ENCODE results near the gene MARCHF10.
"Not testable (repeated sequence)": the region's sequence is repeated elsewhere in the genome, so short reads cannot be mapped to it uniquely, and the experiment has no call there.

Gene MARCHF10, protein sequence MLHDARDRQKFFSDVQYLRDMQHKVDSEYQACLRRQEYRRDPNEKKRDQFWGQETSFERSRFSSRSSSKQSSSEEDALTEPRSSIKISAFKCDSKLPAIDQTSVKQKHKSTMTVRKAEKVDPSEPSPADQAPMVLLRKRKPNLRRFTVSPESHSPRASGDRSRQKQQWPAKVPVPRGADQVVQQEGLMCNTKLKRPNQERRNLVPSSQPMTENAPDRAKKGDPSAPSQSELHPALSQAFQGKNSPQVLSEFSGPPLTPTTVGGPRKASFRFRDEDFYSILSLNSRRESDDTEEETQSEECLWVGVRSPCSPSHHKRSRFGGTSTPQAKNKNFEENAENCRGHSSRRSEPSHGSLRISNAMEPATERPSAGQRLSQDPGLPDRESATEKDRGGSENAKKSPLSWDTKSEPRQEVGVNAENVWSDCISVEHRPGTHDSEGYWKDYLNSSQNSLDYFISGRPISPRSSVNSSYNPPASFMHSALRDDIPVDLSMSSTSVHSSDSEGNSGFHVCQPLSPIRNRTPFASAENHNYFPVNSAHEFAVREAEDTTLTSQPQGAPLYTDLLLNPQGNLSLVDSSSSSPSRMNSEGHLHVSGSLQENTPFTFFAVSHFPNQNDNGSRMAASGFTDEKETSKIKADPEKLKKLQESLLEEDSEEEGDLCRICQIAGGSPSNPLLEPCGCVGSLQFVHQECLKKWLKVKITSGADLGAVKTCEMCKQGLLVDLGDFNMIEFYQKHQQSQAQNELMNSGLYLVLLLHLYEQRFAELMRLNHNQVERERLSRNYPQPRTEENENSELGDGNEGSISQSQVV
- total RNA-seq = 0 to 0.07 (median 0) reads per million in 18 experiments

DNA sequence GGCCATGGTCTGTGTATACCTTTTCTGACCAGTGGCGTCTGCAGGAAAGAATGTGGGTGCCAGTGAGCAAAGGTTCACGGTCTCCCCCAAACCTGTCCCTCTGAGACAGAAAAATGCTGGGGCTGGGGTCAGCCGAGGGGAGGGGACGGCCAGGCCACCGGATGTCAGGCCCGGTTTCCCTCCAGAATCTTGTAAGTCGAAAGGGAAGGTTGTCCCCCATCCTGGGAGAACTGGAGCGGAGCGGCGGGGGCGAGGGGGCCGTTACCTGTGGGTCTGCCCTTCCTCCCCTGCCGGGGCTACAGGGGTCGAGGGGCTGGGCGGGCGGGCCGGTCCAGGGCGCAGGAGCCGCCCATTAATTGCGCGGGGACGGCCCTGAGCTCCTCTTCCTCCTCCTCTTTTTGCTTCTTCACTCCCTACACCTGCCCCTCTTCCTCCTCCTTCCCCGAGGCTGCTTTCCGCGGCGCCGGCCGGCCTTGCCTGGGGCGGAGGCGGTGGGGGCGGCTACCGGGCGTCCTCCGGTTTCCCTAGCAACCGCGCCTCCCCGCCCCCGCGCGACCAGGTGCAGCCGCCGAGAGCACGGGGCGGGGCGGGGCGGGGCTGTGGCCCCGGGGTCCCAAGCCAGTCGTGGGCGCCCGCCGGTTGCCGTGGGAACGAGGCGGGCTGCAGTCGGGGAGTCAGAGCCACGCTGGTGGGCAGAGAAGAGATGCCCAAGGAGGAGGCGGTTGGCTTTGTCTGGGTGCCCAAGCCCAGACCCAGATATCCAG, at the start of gene MARCHF10:
Gene MARCHF10, minus strand, starts transcription at position 503 of the 764 bp plus-strand sequence. CDS start 6,579 bp downstream, outside the sequence.
- DNase-seq = no peak

DNA sequence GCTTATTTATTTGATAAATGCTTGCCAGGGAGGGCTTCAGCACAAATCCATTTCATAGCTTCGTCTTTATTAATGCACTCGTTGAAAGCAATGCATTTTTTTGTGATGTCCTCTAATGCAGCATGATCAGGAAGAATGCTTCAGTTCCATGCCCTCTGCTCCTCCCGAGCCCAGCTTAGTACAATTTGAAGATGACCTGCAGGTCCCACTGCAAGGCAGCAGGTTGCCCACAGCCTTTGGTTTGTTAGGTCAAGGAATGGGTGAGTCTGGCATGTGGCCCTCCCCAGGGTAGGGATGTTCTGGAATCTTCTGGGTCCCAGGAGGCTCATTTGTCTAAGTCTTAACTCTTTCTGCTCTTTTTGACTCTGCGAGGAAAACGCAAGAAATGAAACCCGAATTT, 49.4 kb upstream of the MARCHF10 start:
- DNase-seq = no peak

DNA sequence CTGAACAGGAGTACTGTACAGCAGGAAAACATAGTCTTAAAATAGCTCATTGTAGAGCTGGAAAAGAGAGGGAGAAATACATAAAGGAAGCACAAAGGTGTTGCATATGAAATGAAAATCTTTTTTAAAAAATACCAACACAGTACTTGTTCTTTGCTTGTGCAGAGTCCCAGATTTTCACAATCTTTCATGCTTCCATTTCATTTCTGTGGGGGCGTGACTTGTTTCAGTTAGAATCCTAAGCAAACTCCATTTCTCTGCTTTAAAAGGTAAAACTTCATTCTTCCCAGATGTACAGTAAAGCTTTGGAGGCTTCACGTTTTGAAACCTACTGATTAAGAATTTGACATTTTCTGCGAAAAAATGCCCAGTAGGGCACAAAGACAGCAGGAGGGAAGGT, 48.5 kb upstream of the MARCHF10 start:
- DNase-seq = no peak

DNA sequence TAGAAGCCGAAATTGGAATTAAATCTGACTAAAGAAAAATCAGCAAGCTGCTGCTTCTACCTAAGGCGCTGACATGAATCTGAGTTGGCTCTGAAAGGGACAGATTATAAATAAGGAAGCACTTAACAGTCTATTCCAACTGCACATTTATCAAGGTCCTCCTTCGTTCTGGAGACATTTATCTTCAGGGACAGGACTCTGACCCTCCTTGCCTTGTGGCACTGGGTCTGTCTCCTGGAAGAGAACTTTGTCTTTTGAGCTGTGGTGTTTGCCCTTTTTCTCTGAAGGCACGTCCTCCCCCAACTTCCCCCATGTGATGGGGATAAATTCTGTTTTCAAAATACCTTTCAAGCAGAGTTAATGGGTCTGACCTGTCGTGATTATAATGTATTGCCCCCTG, 47.0 kb upstream of the MARCHF10 start:
- DNase-seq = no peak

DNA sequence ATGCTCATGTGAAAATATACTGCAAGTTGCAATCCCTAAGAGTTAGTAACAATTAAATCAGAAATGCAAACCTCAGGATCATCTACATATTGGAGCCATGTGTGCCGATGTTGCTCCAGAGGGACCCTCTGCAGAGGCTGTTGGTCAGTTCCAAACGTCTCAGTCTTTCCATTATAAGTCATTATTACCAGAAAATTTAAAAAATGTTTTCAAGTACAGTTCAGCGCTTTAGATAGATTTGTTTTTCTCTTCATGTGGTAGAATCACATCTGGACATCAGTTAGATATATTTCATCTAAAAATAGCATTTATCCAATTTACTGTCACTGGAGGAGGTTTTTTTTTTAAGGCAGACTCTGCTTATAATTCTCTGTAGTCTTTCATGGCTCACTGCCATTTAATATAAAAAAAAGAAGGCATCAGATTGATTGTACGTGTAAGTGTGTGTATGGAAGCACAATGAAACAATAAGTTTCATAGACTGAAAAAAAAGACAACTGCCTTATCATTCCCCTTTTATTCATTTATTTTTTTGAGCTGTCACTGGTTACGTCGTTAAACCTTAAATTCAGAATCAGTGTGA, 46.1 kb upstream of the MARCHF10 start:
- no peak for DNase-seq

DNA sequence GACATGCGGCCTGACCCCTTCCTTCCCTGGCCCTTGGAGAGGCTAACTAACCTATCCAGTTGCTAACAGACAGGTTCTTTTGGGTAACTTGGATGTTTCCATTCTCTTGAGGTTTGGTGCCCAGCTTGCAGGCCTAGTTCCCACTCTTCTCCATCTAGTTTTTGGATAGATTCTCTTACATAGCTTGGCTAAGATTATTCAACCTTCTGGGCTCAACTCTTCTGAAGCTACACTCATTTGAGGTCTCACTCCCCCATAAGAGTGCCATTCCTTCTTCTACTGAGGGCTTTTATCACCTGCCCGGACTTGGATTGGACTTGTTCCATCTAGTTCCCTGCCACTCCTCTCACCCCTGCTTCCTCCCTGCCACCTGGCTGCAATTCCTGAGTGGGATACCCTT, 44.1 kb upstream of the MARCHF10 start:
- no peak for DNase-seq

DNA sequence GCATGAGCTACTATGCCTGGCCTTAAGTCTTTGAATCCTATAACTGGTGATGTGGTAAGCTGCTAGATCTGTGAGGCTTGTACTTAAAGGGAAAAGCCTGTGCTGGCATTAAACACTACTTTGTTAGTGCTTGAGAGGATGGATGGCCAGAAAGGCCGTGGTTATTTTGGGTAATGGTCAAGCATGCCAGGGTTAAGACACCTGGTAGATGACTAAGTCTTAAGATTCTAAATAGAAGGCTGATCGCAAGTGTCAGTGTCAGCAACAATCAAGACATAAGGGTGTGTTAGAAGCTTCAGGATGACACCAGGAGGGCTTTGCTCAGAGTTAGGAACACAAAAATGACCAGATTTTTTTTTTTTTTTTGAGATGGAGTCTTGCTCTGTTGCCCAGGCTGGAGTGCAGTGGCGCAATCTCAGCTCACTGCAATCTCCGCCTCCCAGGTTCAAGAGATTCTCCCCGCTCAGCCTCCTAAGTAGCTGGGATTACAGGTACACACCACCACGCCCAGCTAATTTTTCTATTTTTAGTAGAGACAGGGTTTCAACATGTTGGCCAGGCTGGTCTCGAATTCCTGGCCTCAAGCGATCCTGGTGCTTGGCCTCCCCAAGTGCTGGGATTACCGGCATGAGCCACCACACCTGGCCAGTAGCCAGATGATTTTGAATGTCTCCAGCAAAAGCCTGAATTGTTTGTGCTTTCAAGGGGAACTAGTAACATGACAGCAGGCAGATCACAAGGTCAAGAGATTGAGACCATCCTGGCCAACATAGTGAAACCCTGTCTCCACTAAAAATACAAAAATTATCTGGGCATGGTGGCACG, 41.7 kb upstream of the MARCHF10 start:
- DNase-seq = not testable (repeated sequence)

DNA sequence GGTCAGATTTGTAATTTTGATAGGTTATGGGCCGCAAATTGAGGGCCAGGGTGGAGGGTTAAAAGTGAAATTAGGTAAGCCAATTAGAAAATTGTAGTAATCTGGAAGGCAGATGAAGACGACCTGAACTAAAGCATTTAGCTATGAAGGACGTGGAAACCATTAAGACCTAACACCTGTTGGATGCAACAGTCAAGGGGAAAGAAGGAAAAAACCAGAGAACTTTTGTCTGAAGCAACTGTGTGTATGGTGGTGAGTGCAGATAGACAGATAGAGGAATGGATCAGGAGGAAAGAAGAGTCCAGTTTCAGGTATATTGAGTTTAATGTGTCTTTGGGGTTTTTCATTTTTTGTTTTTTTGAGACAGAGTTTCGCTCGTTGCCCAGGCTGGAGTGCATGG, 40.2 kb upstream of the MARCHF10 start:
- DNase-seq = no peak

DNA sequence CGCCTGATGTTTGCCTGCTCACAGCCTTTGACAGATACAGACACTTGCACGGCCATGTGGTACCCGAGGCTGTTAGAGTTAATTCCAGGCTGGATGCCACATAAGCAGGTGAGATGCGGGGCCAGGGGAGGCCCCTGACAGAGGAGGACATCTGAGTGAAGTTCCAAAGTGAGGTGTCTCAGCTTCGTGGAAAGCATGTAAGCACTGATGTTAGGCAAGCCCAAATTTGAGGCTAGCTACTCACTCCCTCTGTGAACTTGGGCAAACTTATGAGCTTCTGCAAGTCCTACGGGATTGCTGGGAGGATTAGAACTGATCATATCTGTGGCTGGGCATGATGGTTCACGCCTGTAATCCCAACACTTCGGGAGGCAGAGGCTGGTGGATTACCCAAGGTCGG, 39.3 kb upstream of the MARCHF10 start:
- no peak for DNase-seq

DNA sequence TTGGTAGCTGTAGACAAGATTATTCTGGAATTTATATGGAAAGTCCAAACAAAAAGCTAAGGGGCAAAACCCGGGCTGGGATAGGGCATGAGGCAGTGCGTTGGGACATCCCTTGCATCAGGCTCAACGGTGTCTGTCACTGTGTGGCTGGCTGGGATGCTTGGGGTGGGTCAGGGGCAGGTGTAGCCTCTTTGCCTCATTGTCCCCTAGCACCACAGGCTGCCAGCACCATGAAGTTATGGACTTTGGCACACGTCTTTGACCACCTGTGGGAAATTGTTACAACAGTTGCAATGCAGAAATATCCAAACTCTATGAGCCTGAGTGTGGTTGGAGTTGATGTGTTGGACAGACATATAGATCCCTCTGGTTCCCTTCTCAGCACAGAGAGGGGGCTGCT, 32.8 kb upstream of the MARCHF10 start:
- no peak for DNase-seq

DNA sequence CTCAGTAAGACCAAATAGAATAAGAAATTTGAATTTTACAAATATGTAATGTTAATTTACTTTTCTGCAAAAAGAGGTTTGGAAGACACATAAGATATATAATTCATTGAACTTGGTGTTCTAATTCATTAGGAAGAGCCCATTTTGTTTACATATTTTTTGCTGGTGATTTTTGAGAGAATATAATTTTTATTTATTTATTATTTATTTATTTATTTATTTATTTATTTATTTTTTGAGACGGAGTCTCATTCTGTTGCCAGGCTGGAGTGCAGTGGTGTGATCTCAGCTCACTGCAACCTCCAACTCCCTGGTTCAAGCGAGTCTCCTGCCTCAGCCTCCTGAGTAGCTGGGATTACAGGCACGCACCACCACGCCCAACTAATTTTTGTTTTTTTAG, 25.7 kb upstream of the MARCHF10 start:
- DNase-seq = not testable (repeated sequence)

DNA sequence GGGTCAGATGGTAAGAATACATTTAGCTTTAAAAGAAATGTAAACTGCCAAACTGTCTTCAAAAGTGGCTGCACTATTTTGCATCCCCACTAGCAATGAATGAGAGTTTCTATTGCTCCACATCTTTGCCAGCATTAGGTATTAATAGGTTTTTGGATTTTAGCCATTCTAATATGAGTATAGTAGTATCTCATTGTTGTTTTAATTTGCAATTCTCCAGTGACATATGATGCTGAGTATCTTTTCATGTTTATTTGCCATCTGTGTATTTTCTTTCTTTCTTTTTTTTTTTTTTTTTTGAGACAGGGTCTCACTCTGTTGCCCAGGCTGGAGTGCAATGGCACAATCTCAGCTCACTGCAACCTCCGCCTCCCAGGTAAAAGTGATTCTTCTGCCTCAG, 24.3 kb upstream of the MARCHF10 start:
- no peak for DNase-seq

DNA sequence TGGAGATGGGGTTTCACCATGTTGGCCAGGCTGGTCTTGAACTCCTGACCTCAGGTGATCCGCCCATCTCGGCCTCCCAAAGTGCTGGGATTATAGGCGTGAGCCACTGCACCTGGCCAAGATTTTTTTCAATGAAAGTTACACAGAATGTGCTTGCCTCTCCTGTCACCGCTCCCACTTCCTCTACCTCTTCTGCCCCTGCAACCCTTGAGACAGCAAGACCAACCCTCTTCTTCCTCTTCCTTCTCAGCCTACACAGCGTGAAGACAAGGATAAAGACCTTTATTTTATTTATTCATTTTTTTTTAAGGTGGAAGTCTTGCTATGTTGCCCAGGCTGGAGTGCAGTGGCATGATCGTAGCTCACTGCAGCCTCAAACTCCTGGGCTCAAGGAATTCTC, 23.0 kb upstream of the MARCHF10 start:
- DNase-seq = peak; percentile 52 to 54

DNA sequence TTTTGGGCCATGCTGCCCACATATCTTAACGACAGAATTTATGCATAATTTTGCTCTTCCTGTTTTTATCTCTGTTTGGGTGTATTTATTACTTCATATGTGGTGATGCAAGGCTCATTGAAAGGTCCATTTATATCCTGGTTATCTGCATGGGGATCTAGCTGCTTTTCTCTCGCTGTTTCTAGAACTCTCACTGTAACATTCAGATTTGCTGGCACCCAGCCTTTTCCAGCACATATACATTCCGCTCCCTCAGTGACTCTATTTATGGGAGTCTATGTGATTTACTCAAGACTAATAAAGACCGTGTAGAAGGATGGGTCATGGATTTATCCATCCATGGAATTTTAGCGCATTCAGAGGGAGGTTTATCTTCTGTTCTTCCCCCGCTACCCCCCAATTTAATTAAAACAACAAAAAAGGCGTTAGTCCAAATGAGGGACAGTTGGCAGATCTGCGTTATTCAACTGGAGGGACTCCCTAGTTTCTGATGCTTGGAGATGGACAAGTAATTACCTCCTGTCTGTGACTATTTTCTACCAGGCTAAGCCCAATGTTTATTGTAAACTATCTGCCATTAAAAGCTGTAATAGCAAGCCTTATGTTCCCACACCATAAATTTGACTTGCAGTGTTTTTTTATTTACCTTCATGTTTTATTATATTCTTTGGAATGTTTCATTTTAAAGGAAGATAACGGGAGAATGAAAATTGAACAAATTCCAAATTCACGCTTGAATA, 19.8 kb upstream of the MARCHF10 start:
- DNase-seq = peak; percentile 70 to 92

DNA sequence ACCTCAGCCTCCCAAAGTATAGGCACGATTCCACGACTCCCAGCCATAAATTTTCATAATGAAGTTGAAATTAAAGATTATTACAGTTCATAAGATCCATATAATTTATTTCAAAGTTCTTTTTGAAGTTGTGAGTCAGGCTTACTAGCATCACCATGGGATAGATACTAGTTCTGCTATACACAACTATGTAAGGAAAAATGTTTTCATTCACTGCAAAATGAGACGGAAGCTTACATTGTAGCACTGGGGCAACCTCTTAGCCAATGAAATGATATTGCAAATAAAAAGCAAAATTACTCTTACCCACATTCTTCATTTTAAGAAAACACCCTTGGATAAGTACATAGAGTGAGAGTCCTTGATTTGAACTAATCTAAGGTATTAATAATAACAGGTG, 18.8 kb upstream of the MARCHF10 start:
- peak in 1 of 2 donors; percentile 31 for DNase-seq

DNA sequence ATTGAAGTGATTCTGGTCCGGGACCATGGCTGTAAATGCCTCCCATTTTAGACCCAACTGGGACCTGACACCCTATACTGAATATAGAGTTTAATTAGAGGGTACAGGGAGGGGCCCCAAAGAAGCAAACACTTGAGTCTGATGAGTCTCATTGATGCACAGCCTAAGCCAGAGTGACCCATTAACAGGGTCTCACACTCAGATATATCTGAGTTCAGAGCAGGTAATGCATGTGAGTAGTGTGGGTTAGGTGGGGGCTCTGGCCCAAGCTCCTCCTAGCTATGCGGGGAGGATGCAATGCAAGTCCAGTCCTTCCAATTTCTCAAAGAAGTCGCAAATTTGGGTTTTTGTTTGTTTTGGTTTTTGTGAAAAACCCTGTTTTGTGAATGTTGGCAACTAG, 17.1 kb upstream of the MARCHF10 start:
- no peak for DNase-seq

DNA sequence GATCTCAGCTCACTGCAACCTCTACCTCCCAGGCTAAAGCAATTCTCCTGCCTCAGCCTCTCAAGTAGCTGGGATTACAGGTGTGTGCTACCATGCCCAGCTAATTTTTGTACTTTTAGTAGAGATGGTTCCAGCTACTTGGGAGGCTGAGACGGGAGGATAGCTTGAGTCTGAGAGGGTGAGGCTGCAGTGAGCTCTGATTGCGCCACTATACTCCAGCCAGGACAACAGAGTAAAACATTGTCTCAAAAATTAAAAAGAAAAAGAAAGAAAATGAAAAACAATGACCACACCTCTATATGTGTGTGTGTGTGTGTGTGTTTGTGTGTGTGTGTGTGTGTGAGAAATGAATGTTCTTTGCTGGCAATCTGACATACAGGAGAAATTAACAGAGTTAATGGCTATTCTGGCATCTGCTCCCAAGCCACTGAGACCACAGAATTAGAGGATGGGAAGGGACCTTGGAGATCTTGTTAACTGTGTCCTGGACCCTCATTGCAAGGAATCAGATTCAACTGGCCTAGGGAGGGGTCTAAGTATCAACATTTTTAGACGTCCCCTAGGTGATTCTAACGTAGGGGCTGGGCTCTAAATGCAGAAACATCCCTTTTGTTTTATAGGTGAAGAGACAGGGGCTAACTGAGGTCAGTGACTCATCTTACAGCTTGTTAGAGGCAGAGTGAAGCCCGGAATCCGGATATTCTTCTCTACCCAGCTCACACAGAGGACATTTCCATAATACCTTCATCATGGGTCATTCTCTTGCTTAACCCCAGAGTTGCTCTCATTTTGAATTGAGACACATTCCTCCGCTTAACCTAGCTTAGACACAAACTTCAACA, 16.4 kb upstream of the MARCHF10 start:
- DNase-seq = no peak

DNA sequence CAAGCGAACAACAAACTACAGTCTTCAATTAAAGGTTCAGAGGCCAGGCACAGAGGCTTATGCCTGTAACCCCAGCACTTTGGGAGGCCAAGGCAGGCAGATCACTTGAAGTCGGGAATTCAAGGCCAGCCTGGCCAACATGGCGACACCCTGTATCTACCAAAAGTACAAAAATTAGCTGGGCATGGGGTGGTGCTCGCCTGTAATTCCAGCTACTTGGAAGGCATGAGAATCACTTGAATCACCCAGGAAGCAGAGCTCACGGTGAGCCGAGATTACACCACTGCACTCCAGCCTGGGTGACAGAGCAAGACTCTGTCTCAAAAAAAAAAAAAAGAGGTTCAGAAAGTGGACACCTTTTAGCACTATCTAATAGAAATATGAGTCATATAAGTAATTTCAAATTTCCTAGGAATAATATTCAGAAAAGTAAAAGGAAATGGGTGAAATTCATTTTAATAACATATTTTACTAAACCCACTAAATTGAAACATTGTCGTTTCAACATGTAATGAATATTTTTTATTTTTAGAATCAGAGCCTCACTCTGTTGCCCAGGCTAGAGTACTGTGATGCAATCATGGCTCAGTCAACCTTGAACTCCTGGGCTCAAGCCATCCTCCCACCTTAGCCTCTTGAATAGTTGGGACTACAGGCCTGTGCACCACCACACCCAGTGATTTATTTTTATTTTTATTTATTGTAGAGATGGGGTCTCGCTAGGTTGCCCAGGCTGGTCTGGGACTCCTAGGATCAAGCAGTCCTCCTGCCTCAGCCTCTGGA, 15.2 kb upstream of the MARCHF10 start:
- DNase-seq = no peak

All from inflammatory macrophage (primary cell).